GM12872 (cell line): Measurements from ENCODE around the gene ZBTB20.

Experiments used
- TF ChIP-seq, protein P1 (sequence below): IDR thresholded peaks from 3 replicates; pipeline ENCODE4 v1.5.1; 2011; ENCODE audit warnings: low read depth, mild to moderate bottlenecking, low read length, moderate library complexity; ENCODE audit not compliant: insufficient read depth

Gene ZBTB20

GRCh38 chr3:114884213-114884923 lies 262.7 kb downstream of the ZBTB20 start:
- TF ChIP-seq, protein P1, sequence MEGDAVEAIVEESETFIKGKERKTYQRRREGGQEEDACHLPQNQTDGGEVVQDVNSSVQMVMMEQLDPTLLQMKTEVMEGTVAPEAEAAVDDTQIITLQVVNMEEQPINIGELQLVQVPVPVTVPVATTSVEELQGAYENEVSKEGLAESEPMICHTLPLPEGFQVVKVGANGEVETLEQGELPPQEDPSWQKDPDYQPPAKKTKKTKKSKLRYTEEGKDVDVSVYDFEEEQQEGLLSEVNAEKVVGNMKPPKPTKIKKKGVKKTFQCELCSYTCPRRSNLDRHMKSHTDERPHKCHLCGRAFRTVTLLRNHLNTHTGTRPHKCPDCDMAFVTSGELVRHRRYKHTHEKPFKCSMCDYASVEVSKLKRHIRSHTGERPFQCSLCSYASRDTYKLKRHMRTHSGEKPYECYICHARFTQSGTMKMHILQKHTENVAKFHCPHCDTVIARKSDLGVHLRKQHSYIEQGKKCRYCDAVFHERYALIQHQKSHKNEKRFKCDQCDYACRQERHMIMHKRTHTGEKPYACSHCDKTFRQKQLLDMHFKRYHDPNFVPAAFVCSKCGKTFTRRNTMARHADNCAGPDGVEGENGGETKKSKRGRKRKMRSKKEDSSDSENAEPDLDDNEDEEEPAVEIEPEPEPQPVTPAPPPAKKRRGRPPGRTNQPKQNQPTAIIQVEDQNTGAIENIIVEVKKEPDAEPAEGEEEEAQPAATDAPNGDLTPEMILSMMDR = no peak

- TF ChIP-seq, protein P1 = no peak
Measured at GRCh38 chr3:114880078-114880477, 267.0 kb downstream of the ZBTB20 start.

DNA sequence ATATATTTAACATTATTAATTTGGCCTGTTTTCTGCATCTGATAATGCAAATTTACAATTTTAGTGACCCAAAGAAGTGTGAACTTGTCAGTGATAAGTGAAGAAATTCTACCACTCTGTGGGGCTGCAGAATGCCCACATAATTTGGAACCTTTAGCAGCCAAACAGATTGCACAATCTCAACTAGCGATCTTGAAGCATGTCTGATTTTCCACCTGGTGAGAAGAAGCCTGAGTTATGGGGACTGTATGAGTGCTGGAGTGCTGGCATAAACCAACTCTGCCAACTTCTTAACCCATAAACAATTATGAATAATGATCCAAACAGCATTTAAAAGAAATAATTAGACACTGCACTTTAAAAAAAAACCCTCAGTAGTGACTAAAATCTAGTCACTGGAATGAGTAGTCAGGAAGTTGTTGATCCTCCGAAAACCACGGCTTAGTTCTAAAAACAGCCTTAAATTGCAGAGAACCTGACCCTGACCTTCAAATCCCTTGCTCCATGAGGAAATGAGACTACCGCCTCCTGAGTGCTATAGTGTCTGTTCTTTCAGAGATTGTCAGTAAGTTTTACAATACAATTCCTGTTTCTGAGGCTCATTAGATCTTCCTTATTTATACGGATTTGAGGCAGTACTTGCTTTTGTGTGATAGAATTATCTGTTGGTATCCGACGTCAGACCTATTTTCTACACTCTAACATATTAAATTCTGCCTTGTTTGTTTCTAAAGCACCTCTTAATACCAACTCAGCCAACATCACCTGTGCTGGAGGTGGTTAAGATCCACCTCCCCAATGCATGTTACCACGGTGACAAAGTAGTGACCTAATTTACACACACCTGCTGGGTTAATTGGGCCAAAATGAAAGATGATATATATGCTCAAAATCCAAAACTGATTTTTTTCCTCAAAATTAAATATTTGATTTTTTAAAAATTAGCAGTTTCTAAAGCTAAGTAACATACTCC lies 267.7 kb downstream of the ZBTB20 start:
- TF ChIP-seq, protein P1 = no peak

GRCh38 chr3:114878114-114878839 lies 268.8 kb downstream of the ZBTB20 start:
- TF ChIP-seq, protein P1 = no peak

- TF ChIP-seq, protein P1 = no peak
Measured at GRCh38 chr3:114877378-114878113, 269.5 kb downstream of the ZBTB20 start.

DNA sequence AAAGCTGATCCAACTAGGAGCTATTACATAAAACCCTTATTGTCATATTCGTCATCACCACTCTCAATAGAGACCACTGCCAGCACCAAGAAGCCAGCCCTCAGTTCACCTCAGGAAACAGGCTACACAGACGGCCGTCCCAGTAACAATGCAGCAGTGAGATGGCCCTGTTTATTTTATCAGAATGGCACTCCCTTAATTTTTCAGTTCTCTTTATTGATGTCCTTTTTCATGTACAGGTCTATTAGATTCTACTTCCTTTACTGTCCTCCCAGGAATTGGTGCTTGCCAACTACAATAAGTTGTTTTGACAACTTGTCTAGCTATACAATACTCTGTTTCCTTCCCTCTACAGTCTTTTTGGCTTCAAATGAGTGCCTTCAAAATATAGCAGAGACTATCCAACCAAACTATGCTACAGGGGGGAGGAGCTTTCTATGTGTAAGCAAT lies 272.5 kb downstream of the ZBTB20 start:
- TF ChIP-seq, protein P1 = no peak
